SK-N-SH (cell line): ENCODE results near the gene AK4. TPM values are rescaled to one million over a fixed set of nuclear protein-coding genes. Genes with fewer than 3 reads are reported as not detected.
"Not testable (repeated sequence)": the region's sequence is repeated elsewhere in the genome, so short reads cannot be mapped to it uniquely, and the experiment has no call there.

Experiments used
- CTCF ChIA-PET: fragments of 300-600, 350-600 bp; formaldehyde crosslinking; extraction: SDS; loops from one replicate; lab custom pipeline; 2021; lab: Yijun Ruan, JAX
- POLR2A ChIA-PET: fragments of 350-600 bp; sonication (Branson Sonifier 250); formaldehyde crosslinking; extraction: SDS; loops from one replicate; lab custom pipeline; 2020; ENCODE audit warnings: antibody characterized with exemption, inconsistent platforms; lab: Yijun Ruan, JAX
- DNase-seq: peaks from one replicate; pipeline ENCODE4 v3.0.0; 2012
- H2AFZ ChIP-seq: fragments of 200-600 bp; sonication (generic); 2 replicates; pipeline ENCODE4 v1.8.1; 2016; ENCODE audit warnings: antibody characterized with exemption, mild to moderate bottlenecking, low read depth
- H3F3A ChIP-seq: fragments of 200-600 bp; sonication (generic); replicated peaks from 2 replicates; pipeline ENCODE3; 2016; ENCODE audit warnings: antibody characterized with exemption, mild to moderate bottlenecking; ENCODE audit not compliant: insufficient read depth
- H3K27ac ChIP-seq, 2 experiments: fragments of 200-500 bp in 1 of 2; fragments of 200-600 bp in 1 of 2; sonication (Bioruptor generic) in 1 of 2; sonication (generic), shearing (Covaris generic) in 1 of 2; 2 replicates each; pipeline versions ENCODE4 v1.5.1 to v1.6.1; 2014 to 2016; ENCODE audit warnings: low read depth in 2 of 2, inconsistent platforms in 1 of 2, low read length in 1 of 2, mild to moderate bottlenecking in 1 of 2, mixed read lengths in 1 of 2
- H3K27me3 ChIP-seq: fragments of 200-600 bp; sonication (generic), shearing (Covaris generic); 2 replicates; pipeline ENCODE4 v1.6.1; 2016; ENCODE audit warnings: mixed run types; ENCODE audit not compliant: insufficient read depth
- H3K36me3 ChIP-seq, 2 experiments: fragments of 200-500 bp in 1 of 2; fragments of 200-600 bp in 1 of 2; sonication (Bioruptor generic) in 1 of 2; sonication (generic) in 1 of 2; replicated peaks in 1 of 2; 2 replicates each; pipeline versions ENCODE3 to v1.5.1; 2014 to 2016; ENCODE audit warnings: low read length in 1 of 2, mild to moderate bottlenecking in 1 of 2; ENCODE audit not compliant: insufficient read depth in 2 of 2, control insufficient read depth in 1 of 2
- H3K4me1 ChIP-seq, 2 experiments: fragments of 200-500 bp in 1 of 2; fragments of 200-600 bp in 1 of 2; sonication (Bioruptor generic) in 1 of 2; sonication (generic), shearing (Covaris generic) in 1 of 2; 2 replicates each; pipeline versions ENCODE4 v1.5.1 to v1.6.1; 2014 to 2016; ENCODE audit warnings: low read depth in 1 of 2, low read length in 1 of 2, mixed run types in 1 of 2; ENCODE audit not compliant: insufficient read depth in 2 of 2, control insufficient read depth in 1 of 2
- H3K4me2 ChIP-seq: fragments of 200-600 bp; sonication (generic), shearing (Covaris generic); 2 replicates; pipeline ENCODE4 v1.6.1; 2017; ENCODE audit warnings: mixed run types
- H3K4me3 ChIP-seq, 2 experiments: fragments of 200-500 bp in 1 of 2; fragments of 200-600 bp in 1 of 2; sonication (Bioruptor generic) in 1 of 2; sonication (generic), shearing (Covaris generic) in 1 of 2; 2 replicates each; pipeline versions ENCODE4 v1.5.1 to v1.8.1; 2014 to 2016; ENCODE audit warnings: low read depth in 2 of 2, inconsistent platforms in 1 of 2, low read length in 1 of 2, mild to moderate bottlenecking in 1 of 2, mixed read lengths in 1 of 2, moderate library complexity in 1 of 2
- H3K79me2 ChIP-seq: fragments of 200-600 bp; sonication (generic); 2 replicates; pipeline ENCODE4 v1.8.1; 2017; ENCODE audit warnings: mild to moderate bottlenecking; ENCODE audit not compliant: insufficient read depth
- H3K9ac ChIP-seq: fragments of 200-600 bp; sonication (generic); 2 replicates; pipeline ENCODE4 v1.6.1; 2017; ENCODE audit warnings: mixed run types
- H3K9me2 ChIP-seq: fragments of 200-600 bp; sonication (generic); 2 replicates; pipeline ENCODE4 v1.6.1; 2017; ENCODE audit warnings: mixed run types
- H3K9me3 ChIP-seq: fragments of 200-600 bp; sonication (generic); 2 replicates; pipeline ENCODE4 v1.6.1; 2017; ENCODE audit warnings: mixed run types, mild to moderate bottlenecking, moderate library complexity
- H4K20me1 ChIP-seq: fragments of 200-600 bp; sonication (generic); 2 replicates; pipeline ENCODE4 v1.6.1; 2017; ENCODE audit warnings: mild to moderate bottlenecking, mixed run types; ENCODE audit not compliant: insufficient read depth
- CHD2 ChIP-seq: fragments of 150-350 bp; IDR thresholded peaks from 2 replicates; pipeline ENCODE4 v1.6.1; 2018; ENCODE audit warnings: low read length; ENCODE audit not compliant: partially characterized antibody
- CTCF ChIP-seq: fragments of 200-600 bp; sonication (generic); IDR thresholded peaks from 2 replicates; pipeline ENCODE4 v1.6.1; 2017; ENCODE audit warnings: antibody characterized with exemption, mild to moderate bottlenecking, moderate library complexity
- ELF1 ChIP-seq: IDR thresholded peaks from 2 replicates; pipeline ENCODE4 v1.4.0; 2012
- FOXJ3 ChIP-seq: sonication (generic); formaldehyde crosslinking; IDR thresholded peaks from 2 replicates; pipeline ENCODE4 v1.5.1; 2020; ENCODE audit warnings: mild to moderate bottlenecking, missing genetic modification reagents
- GABPA ChIP-seq: IDR thresholded peaks from 2 replicates; pipeline ENCODE4 v1.4.0; 2012; ENCODE audit warnings: low read depth, mild to moderate bottlenecking
- GATA2 ChIP-seq: sonication (generic); formaldehyde crosslinking; IDR thresholded peaks from 2 replicates; pipeline ENCODE4 v1.5.0; 2020; ENCODE audit warnings: mild to moderate bottlenecking, missing genetic modification reagents
- IRF3 ChIP-seq: fragments of 150-350 bp; IDR thresholded peaks from 2 replicates; pipeline ENCODE4 v1.6.1; 2016; ENCODE audit warnings: mild to moderate bottlenecking, low read depth, low read length
- JUND ChIP-seq: IDR thresholded peaks from 2 replicates; pipeline ENCODE4 v1.4.0; 2012
- MAX ChIP-seq: IDR thresholded peaks from 2 replicates; pipeline ENCODE4 v1.4.0; 2012; ENCODE audit warnings: low read depth
- MXI1 ChIP-seq: IDR thresholded peaks from 2 replicates; pipeline ENCODE4 v1.6.1; 2012; ENCODE audit warnings: mild to moderate bottlenecking, low read depth, low read length, improper control_type of control experiment
- NRF1 ChIP-seq: IDR thresholded peaks from 2 replicates; pipeline ENCODE4 v1.6.1; 2012; ENCODE audit warnings: low read depth, mild to moderate bottlenecking, low read length
- RAD21 ChIP-seq: IDR thresholded peaks from 2 replicates; pipeline ENCODE4 v1.6.1; 2012; ENCODE audit warnings: mild to moderate bottlenecking, low read length
- RCOR1 ChIP-seq: fragments of 150-350 bp; IDR thresholded peaks from 2 replicates; pipeline ENCODE4 v1.6.1; 2017; ENCODE audit warnings: antibody characterized with exemption, low read length
- RFX5 ChIP-seq: IDR thresholded peaks from 2 replicates; pipeline ENCODE4 v1.6.1; 2012; ENCODE audit warnings: mild to moderate bottlenecking, improper control_type of control experiment, low read length
- RXRA ChIP-seq: IDR thresholded peaks from 2 replicates; pipeline ENCODE4 v1.4.0; 2012; ENCODE audit warnings: low read depth, mild to moderate bottlenecking, borderline replicate concordance
- SMC3 ChIP-seq: IDR thresholded peaks from 2 replicates; pipeline ENCODE4 v1.6.1; 2012; ENCODE audit warnings: low read depth, low read length, improper control_type of control experiment
- TCF12 ChIP-seq: IDR thresholded peaks from 2 replicates; pipeline ENCODE4 v1.4.0; 2012
- USF2 ChIP-seq: fragments of 150-350 bp; IDR thresholded peaks from 2 replicates; pipeline ENCODE4 v1.6.1; 2017; ENCODE audit warnings: antibody characterized with exemption, low read length, low read depth, borderline replicate concordance
- WGBS: methylation state at CpG from one replicate; pipeline ENCODE4 v1.1.6; 2017; ENCODE audit warnings: low lambda C conversion rate; 5-methylcytosine and 5-hydroxymethylcytosine counted together
- polyA plus RNA-seq, 3 experiments: library from polyadenylated mRNA; depleted of rRNA; stranded (reverse); fragments of >200 nt; gene quantifications; 2 replicates each; pipeline ENCODE4 v1.2.3, GENCODE V29; 2012
- TF ChIP-seq, protein P1 (sequence below): IDR thresholded peaks from 2 replicates; pipeline ENCODE4 v1.4.0; 2012; ENCODE audit warnings: low read depth, borderline replicate concordance
- TF ChIP-seq, protein P2 (sequence below): IDR thresholded peaks from 2 replicates; pipeline ENCODE4 v1.6.1; 2012; ENCODE audit warnings: mild to moderate bottlenecking, low read depth, low read length, moderate library complexity

AK4 gene
- polyA plus RNA-seq, 1 of the 3 experiments (the other 2 are of a cell fraction) = 6.4 TPM

DNA sequence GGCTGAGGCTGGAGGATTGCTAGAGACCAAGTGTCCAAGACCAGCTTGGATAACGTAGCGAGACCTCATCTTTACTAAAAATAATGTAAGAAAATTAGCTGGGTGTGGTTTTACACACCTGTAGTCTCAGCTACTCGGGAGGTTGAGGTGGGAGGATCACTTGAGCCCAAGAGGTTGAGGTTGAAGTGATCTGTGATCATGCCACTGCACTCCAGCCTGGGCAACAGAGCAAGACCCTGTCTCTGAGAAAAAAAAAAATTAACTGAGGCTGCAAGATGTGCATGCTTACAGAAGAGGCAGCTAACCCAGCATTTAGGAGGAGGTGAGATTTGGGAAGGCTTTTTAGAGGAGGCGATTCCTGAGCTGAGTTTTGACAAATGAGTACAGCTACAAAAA, 9.5 kb downstream of the AK4 start:
- Histone ChIP-seq H4K20me1 (no peaks in the 10 kb centered on the region), H3F3A (no peaks in the 10 kb centered on the region), H2AFZ (no peak overlapping the region), H3K9ac (no peak overlapping the region), H3K4me2 (no peak overlapping the region), H3K9me3 (no peaks in the 10 kb centered on the region), H3K36me3 (no peaks in the 10 kb centered on the region), H3K27me3 (no peaks in the 10 kb centered on the region), H3K9me2 (no peaks in the 10 kb centered on the region), H3K27ac (no peak overlapping the region), H3K4me1 (no peaks in the 10 kb centered on the region), H3K4me3 (no peak overlapping the region), H3K79me2 (no peaks in the 10 kb centered on the region)
- WGBS = 83% methylated on average over 4 of the region's 4 CpGs
- ChIA-PET CTCF (interaction anchor here (0.6 kb wide), 1 partner anchor 531 kb away, joined by 3 read pairs; no protein-coding TSS in a partner anchor), POLR2A (interaction anchor here (0.7 kb wide), 1 partner anchor 27 kb away, joined by 3 read pairs; no protein-coding TSS in a partner anchor)
- no peak for DNase-seq
- TF ChIP-seq IRF3 (no peak), GABPA (no peak), MXI1 (no peak), FOXJ3 (no peak), CTCF (no peak), TCF12 (no peak), ELF1 (no peak), SMC3 (no peak), RCOR1 (no peak), RFX5 (no peak), NRF1 (no peak), USF2 (no peak), JUND (no peak), CHD2 (no peak), RXRA (no peak), GATA2 (CRISPR knock-in tag) (no peak), MAX (no peak), RAD21 (no peak)
- TF ChIP-seq, protein P1, sequence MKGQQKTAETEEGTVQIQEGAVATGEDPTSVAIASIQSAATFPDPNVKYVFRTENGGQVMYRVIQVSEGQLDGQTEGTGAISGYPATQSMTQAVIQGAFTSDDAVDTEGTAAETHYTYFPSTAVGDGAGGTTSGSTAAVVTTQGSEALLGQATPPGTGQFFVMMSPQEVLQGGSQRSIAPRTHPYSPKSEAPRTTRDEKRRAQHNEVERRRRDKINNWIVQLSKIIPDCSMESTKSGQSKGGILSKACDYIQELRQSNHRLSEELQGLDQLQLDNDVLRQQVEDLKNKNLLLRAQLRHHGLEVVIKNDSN = no peak
- TF ChIP-seq, protein P2, sequence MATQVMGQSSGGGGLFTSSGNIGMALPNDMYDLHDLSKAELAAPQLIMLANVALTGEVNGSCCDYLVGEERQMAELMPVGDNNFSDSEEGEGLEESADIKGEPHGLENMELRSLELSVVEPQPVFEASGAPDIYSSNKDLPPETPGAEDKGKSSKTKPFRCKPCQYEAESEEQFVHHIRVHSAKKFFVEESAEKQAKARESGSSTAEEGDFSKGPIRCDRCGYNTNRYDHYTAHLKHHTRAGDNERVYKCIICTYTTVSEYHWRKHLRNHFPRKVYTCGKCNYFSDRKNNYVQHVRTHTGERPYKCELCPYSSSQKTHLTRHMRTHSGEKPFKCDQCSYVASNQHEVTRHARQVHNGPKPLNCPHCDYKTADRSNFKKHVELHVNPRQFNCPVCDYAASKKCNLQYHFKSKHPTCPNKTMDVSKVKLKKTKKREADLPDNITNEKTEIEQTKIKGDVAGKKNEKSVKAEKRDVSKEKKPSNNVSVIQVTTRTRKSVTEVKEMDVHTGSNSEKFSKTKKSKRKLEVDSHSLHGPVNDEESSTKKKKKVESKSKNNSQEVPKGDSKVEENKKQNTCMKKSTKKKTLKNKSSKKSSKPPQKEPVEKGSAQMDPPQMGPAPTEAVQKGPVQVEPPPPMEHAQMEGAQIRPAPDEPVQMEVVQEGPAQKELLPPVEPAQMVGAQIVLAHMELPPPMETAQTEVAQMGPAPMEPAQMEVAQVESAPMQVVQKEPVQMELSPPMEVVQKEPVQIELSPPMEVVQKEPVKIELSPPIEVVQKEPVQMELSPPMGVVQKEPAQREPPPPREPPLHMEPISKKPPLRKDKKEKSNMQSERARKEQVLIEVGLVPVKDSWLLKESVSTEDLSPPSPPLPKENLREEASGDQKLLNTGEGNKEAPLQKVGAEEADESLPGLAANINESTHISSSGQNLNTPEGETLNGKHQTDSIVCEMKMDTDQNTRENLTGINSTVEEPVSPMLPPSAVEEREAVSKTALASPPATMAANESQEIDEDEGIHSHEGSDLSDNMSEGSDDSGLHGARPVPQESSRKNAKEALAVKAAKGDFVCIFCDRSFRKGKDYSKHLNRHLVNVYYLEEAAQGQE = no peak

DNA sequence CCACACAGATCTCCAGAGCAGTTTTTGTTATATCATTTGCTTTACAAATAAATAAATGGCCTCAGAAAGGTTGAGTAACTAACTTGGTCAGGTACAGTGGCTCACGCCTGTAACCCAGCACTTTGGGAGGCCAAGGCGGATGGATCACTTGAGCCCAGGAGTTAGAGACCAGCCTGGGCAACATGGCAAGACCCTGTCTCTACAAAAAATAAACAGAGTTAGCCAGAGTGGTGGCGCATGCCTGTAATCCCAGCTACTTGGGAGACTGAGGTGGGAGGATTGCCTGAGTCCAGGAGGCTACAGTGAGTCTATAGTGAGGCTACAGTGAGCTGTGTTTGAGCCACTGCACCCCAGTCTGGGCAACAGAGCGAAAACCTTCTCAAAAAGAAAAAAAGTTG, 11.3 kb downstream of the AK4 start:
- H3K79me2 ChIP-seq, H3K27me3 ChIP-seq, H4K20me1 ChIP-seq, H3K36me3 ChIP-seq, H2AFZ ChIP-seq, POLR2A ChIA-PET, H3K4me1 ChIP-seq, H3F3A ChIP-seq, H3K9me2 ChIP-seq, H3K4me3 ChIP-seq, H3K27ac ChIP-seq, H3K9ac ChIP-seq, H3K9me3 ChIP-seq, H3K4me2 ChIP-seq, DNase-seq: not testable (repeated sequence)
- 93% methylated on average over 4 of the region's 4 CpGs for WGBS
- CTCF ChIA-PET = interaction anchor here (1.8 to 1.9 kb wide), 2 partner anchors 50 to 528 kb away, joined by 6 to 7 read pairs; no protein-coding TSS in a partner anchor
